HepG2 (cell line): ENCODE results near the gene FBXL13. TPM values are rescaled to one million over a fixed set of nuclear protein-coding genes. Genes with fewer than 3 reads are reported as not detected.

Experiments used
- CTCF ChIP-seq: sonication (generic); formaldehyde crosslinking; IDR thresholded peaks from 2 replicates; pipeline ENCODE4 v1.5.0; 2020; ENCODE audit warnings: mild to moderate bottlenecking, missing genetic modification reagents, moderate library complexity
- GLI4 ChIP-seq: sonication (generic); formaldehyde crosslinking; IDR thresholded peaks from 2 replicates; pipeline ENCODE4 v1.5.1; 2020; ENCODE audit warnings: missing genetic modification reagents, mild to moderate bottlenecking, moderate library complexity, borderline replicate concordance
- KDM2A ChIP-seq: sonication (generic); formaldehyde crosslinking; IDR thresholded peaks from 2 replicates; pipeline ENCODE4 v1.4.0; 2020; ENCODE audit warnings: low read depth, missing genetic modification reagents, borderline replicate concordance
- NR2F2 ChIP-seq: IDR thresholded peaks from 2 replicates; pipeline ENCODE4 v1.6.1; 2012; ENCODE audit warnings: low read depth, inconsistent platforms, borderline replicate concordance
- RBM39 ChIP-seq: fragments of 200-400 bp; formaldehyde crosslinking; IDR thresholded peaks from one replicate; pipeline ENCODE4 v1.6.1; 2018; ENCODE audit warnings: antibody characterized with exemption, mild to moderate bottlenecking, low read depth, low read length; ENCODE audit not compliant: poor library complexity, severe bottlenecking
- RXRA ChIP-seq: sonication (generic); formaldehyde crosslinking; IDR thresholded peaks from 2 replicates; pipeline ENCODE4 v1.5.1; 2020; ENCODE audit warnings: missing genetic modification reagents
- RXRB ChIP-seq: IDR thresholded peaks from 2 replicates; pipeline ENCODE4 v1.6.1; 2016; ENCODE audit warnings: borderline replicate concordance, missing genetic modification reagents, missing compliant biosample characterization
- SP2 ChIP-seq: sonication (generic); formaldehyde crosslinking; IDR thresholded peaks from 2 replicates; pipeline ENCODE4 v1.5.1; 2020; ENCODE audit warnings: mild to moderate bottlenecking, missing genetic modification reagents
- SRF ChIP-seq: IDR thresholded peaks from 2 replicates; pipeline ENCODE4 v1.6.1; 2011; ENCODE audit warnings: mild to moderate bottlenecking, low read depth, low read length, moderate library complexity
- TARDBP ChIP-seq: sonication (generic); formaldehyde crosslinking; IDR thresholded peaks from 2 replicates; pipeline ENCODE4 v1.8.0; 2022; ENCODE audit warnings: mild to moderate bottlenecking, missing genetic modification reagents
- TEAD3 ChIP-seq: optimal IDR thresholded peaks from 2 replicates; pipeline ENCODE3; 2016; ENCODE audit warnings: borderline replicate concordance
- ZBTB44 ChIP-seq: sonication (generic); formaldehyde crosslinking; IDR thresholded peaks from 2 replicates; pipeline ENCODE4 v1.4.0; 2020; ENCODE audit warnings: missing genetic modification reagents
- ZGPAT ChIP-seq: IDR thresholded peaks from 2 replicates; pipeline ENCODE4 v1.6.1; 2016; ENCODE audit warnings: mild to moderate bottlenecking
- ZKSCAN8 ChIP-seq: IDR thresholded peaks from 2 replicates; pipeline ENCODE4 v1.6.1; 2016; ENCODE audit warnings: borderline replicate concordance, missing genetic modification reagents, missing compliant biosample characterization
- ZNF24 ChIP-seq: fragments of 450-650 bp; IDR thresholded peaks from 2 replicates; pipeline ENCODE4 v1.6.1; 2017; ENCODE audit warnings: antibody characterized with exemption, mild to moderate bottlenecking
- ZNF460 ChIP-seq: sonication (generic); formaldehyde crosslinking; IDR thresholded peaks from 2 replicates; pipeline ENCODE4 v1.5.1; 2020; ENCODE audit warnings: missing genetic modification reagents, mild to moderate bottlenecking, borderline replicate concordance
- ZNF513 ChIP-seq: sonication (generic); formaldehyde crosslinking; conservative IDR thresholded peaks from 2 replicates; pipeline ENCODE4 v1.5.0; 2020; ENCODE audit warnings: missing genetic modification reagents
- ZNF570 ChIP-seq: sonication (generic); formaldehyde crosslinking; IDR thresholded peaks from 2 replicates; pipeline ENCODE4 v1.4.0; 2020; ENCODE audit warnings: mild to moderate bottlenecking, missing genetic modification reagents, borderline replicate concordance
- ZNF572 ChIP-seq: sonication (generic); formaldehyde crosslinking; IDR thresholded peaks from 2 replicates; pipeline ENCODE4 v1.5.1; 2020; ENCODE audit warnings: mild to moderate bottlenecking, missing genetic modification reagents
- ZNF772 ChIP-seq: sonication (generic); formaldehyde crosslinking; IDR thresholded peaks from 2 replicates; pipeline ENCODE4 v1.5.0; 2020; ENCODE audit warnings: mild to moderate bottlenecking, missing genetic modification reagents
- polyA plus RNA-seq, 8 experiments: library from polyadenylated mRNA; depleted of rRNA in 3 of 8; stranded (reverse) in 7 of 8; unstranded in 1 of 8; fragments of >200 nt; fragmentation: Illumina TruSeq in 4 of 8; extraction: Trizol in 4 of 8; gene quantifications; 2 replicates each; pipeline versions ENCODE4 v1.2.1 to v1.2.3, GENCODE V29; 2011 to 2016; ENCODE audit warnings: low read depth in 4 of 8, missing spikeins in 1 of 8, mixed read lengths in 1 of 8; ENCODE audit not compliant: insufficient read depth in 1 of 8
- total RNA-seq, 5 experiments: library from RNA; depleted of rRNA; stranded (reverse); fragments of >200 nt; fragmentation: Illumina TruSeq; extraction: Trizol; gene quantifications; 2 replicates each; pipeline ENCODE4 v1.2.3, GENCODE V29; 2016; ENCODE audit warnings: low read depth in 1 of 5
- TF ChIP-seq, protein P1 (sequence below): sonication (generic); formaldehyde crosslinking; IDR thresholded peaks from 2 replicates; pipeline ENCODE4 v1.4.0; 2020; ENCODE audit warnings: missing genetic modification reagents

The FBXL13 gene
- total and polyA plus RNA-seq, 2 of the 13 experiments (the other 11 are each of a cell fraction or from before 2014, with no cell fraction given): 0.24 to 0.77 TPM

GRCh38 chr7:103074519-103075336 is at the start of gene FBXL13, which contains the start of gene ARMC10 (continued):
- TF ChIP-seq ZNF513 (no peak), CTCF (CRISPR knock-in tag) (peak; percentile 35; the same call in 1 of the 2 replicates), ZKSCAN8 (CRISPR knock-in tag) (peak; percentile 18; the same call in 1 of the 2 replicates), SRF (no peak), RXRB (CRISPR knock-in tag) (0 out of 2 replicates have a peak, but pooled peaks have one; percentile 12), NR2F2 (no peak), ZNF572 (CRISPR knock-in tag) (0 out of 2 replicates have a peak, but pooled peaks have one; percentile 53), ZNF570 (CRISPR knock-in tag) (no peak), ZNF460 (CRISPR knock-in tag) (no peak), TEAD3 (no peak), SP2 (peak; percentile 47; the same call in 1 of the 2 replicates), RBM39 (peak; percentile 67), RXRA (CRISPR knock-in tag) (peak; percentile 15), ZGPAT (CRISPR knock-in tag) (0 out of 2 replicates have a peak, but pooled peaks have one; percentile 22), ZNF772 (no peak), ZBTB44 (CRISPR knock-in tag) (no peak), GLI4 (CRISPR knock-in tag) (0 out of 2 replicates have a peak, but pooled peaks have one; percentile 48), TARDBP (CRISPR knock-in tag) (peak; percentile 71; the same call in 1 of the 2 replicates), KDM2A (no peak; the same call in 1 of the 2 replicates), ZNF24 (no peak)
- TF ChIP-seq, protein P1, sequence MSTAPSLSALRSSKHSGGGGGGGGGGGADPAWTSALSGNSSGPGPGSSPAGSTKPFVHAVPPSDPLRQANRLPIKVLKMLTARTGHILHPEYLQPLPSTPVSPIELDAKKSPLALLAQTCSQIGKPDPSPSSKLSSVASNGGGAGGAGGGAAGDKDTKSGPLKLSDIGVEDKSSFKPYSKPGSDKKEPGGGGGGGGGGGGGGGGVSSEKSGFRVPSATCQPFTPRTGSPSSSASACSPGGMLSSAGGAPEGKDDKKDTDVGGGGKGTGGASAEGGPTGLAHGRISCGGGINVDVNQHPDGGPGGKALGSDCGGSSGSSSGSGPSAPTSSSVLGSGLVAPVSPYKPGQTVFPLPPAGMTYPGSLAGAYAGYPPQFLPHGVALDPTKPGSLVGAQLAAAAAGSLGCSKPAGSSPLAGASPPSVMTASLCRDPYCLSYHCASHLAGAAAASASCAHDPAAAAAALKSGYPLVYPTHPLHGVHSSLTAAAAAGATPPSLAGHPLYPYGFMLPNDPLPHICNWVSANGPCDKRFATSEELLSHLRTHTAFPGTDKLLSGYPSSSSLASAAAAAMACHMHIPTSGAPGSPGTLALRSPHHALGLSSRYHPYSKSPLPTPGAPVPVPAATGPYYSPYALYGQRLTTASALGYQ (CRISPR knock-in tag): no peak
